Nucleus accumbens (tissue), 56 donors: ENCODE measurements around the gene ALG10.
A peak's percentile ranks its signal among the peaks of the same experiment; 100 is the strongest.
"Not testable (repeated sequence)": the region's sequence is repeated elsewhere in the genome, so short reads cannot be mapped to it uniquely, and the experiment has no call there.

Experiments used
- DNase-seq, 56 donors: peaks; one replicate each; lab custom pipeline; 2025; lab: John Stamatoyannopoulos, UW

Gene ALG10

DNA sequence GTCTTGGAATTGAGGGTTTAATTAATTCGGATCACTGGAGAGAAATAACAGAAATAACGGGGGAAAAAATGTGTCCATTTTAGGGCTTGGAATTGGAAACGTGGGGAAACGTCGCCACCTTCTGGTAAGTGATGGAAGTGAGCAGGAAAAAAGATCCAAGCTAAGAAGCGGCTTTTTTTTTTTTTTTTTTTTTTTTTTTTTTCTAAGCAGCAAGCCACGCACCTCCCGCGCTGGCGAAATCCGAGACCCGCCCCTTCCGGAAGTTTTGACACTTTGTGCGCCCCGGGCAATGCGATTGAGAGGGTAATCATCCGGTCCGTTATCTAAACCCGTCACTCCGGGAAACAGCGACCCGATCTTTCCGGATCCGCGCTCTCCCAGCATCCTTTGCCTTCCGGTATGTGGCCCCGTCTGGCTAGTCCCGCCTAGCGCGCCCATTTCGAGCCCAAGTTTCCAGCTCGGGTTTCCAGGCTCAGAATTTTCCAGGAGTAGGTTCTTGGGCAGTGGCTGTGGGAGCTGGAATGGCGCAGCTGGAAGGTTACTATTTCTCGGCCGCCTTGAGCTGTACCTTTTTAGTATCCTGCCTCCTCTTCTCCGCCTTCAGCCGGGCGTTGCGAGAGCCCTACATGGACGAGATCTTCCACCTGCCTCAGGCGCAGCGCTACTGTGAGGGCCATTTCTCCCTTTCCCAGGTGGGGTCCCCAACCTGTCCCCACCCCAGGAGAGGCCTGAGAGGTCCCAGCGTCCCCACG lies at the start of gene ALG10:
TSS of gene ALG10 (plus strand) at position 418 of the 752 bp plus-strand sequence. CDS start at position 522, 104 bp downstream.
- peak; percentile 67 to 98 (median 93) for DNase-seq

GRCh38 chr12:33972884-33973283 lies 49.4 kb upstream of the ALG10 start:
- not testable (repeated sequence) for DNase-seq

DNA sequence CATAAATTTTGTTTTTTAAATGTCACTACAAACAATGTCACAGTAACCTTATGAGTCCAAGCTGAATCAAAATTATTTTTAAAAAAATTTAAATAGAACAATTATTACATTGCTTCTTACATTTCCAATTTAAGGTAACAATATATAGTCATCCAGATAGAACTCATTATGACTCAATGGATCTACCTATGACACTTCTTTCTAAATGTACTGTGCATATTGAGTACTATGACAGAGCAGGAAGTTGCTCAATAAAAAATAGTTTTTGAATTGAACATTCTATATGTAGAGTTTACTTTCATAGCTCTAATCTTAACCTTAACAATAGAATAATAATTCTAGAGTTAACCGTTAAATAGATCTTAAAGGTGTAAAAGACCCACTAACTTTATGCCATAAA lies 44.4 kb upstream of the ALG10 start:
- no peak for DNase-seq

DNA sequence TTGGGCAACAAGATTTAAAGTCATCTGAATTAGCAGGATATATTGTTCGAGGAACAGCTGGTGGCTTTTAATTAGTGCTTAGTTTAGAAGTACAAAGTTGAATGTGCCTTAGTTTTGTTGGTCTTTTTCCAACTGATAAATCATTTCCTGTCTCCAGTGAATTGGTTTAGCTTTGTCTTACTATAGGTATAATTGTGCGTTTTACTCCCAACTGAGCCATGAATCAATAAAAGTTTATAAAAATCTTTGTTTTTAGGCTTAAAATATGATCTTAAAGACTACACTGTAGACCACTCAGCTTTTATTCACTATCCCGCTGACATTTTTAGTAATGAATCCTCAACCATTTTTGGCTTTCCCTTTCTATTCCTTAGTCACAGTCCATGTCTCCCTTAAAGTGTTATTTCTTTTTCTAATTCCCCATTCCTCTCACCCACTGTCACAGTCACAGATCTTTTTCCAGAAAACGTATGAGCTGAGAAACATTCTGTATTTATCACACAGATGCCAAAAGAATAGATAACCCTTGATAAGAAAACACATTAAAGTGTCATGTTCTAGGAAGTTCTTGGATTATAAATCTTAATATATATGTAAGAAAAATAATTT lies 34.0 kb upstream of the ALG10 start:
- DNase-seq = no peak

GRCh38 chr12:33988913-33989312 lies 33.4 kb upstream of the ALG10 start:
- no peak for DNase-seq

DNA sequence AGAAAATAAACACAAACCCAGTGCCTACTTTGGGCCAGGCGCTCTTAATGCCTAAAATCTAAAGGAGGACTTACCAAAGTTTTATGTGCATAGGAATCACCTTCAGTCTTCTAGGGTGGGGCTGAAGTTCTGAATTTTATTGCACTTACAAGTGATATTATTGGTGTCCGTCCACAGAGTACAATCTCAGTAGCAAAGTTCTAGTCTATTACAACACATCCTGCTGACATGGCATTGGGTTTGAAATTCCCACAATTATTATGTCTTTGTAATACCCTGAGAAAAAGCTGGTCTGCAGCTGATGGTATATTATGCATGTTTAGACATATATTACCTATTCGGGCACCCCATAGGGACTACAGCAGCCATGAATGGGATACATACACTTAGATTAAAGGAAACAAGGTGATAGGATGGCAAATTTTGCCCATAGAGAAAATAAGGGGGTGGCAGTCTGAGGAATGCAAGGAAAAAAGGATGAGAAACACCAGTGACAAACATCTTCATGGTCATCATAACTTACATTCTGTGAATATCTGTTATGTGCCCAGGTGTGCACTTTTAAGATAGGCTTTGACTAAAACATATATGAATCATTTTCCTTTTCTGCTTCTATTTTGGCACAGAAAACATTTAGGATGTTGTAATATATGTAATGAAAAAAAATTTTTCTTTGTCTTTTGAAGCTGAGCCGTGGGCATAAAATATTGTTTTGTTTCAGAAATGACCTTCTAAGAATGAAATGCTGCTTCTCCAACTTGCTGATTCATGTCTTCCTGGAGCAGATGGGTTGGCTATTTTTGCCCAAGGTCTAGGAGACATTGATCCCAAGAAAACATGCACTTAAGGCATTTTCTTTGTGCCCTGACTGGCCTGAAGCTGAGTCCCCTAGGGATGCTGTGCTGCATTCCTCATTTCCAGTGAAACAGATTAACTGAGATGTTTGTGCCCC lies 27.2 kb upstream of the ALG10 start:
- DNase-seq = no peak

GRCh38 chr12:34008835-34009234 lies 13.5 kb upstream of the ALG10 start:
- not testable (repeated sequence) for DNase-seq

DNA sequence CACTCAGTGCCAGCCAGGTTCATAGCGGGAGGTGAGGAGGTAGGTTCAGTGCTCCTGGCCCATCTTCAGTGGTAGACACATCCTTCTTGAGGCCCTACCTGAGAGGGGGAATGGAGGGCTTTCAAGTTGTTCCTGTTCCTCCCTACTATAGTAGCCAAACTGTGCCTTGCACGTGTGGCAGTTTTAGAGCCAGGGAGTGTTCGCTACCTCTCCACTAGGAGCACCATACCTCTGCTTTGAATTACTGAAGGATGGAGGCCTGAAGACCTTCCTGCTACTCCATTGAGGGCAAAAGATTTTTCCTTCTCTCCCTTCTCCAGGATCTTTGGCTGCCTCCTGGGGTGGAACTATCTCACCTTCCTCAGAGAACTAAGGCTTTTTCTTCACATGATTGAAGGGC lies 5.9 kb upstream of the ALG10 start:
- no peak for DNase-seq

GRCh38 chr12:34021071-34021470 lies 1.2 kb upstream of the ALG10 start:
- no peak for DNase-seq

DNA sequence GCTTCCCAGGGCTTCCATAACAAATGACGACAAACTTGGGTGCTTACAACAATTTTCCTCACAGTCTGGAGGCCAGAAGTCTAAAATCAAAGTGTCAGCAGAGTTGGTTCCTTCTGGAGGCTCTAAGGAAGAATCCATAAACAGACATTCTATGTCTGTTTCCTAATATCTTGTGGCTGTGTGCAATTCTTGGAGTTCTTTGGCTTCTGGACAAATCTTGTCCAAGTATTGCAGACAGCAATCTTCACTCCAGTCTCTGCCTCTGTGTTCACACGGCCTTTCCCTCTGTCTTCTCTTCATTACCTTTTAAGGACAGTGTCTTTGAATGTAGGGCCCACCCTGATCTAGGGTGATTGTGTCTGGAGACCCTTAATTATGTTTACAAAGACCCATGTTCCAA lies 5.4 kb downstream of the ALG10 start:
- DNase-seq = not testable (repeated sequence)

- DNase-seq = no peak
Measured at GRCh38 chr12:34030591-34030990, 8.3 kb downstream of the ALG10 start.

DNA sequence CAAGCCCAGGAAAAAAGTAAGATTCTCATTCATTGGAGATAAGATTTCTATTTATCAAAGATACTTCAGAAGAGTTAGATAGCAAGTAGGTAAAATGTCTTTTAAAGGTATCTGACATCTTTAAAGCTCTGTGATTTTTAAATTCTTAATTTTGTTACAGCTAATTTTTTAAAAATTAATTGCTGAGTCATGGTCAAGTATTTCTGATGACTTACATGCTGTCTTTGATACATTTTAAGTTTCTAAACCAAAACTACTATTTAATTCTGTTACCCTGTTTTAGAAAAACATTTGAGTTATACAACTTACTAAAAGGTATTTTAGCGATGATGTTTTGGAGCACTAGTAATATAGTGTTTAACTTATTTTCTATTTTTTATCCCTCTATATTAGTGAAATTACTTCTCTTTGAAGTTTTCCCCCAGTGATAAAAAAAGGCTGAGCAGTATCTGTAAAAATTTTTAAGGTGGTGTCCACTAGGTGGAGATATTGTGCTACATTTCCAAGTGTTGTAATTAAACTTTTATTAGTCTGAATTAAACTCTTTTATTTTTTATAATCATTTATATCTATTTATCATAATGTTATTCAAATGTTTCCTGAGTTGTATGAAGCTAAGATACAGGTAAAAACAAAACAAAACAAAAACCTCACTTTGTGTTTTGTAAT lies 11.5 kb downstream of the ALG10 start:
- DNase-seq = no peak

- not testable (repeated sequence) for DNase-seq
Measured at GRCh38 chr12:34038357-34038756, 16.1 kb downstream of the ALG10 start.

DNA sequence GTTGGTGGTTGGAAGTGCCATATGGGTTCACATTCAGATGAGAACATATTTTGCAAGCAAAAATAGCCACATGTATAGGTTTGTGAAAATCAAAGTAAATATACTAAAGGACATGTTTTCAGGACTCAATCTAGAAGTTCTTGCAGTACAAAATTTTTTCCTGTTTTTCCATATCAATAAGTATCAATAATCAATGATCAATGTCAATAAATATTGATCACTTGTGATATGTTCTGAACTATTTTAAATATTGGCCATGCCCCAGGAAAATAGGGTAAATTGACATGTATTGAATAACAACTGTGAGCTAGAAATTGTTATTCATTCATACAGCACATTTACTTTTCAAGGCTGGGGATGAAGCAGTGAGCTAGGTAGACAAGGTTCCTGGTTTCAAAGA lies 24.3 kb downstream of the ALG10 start:
- no peak for DNase-seq

DNA sequence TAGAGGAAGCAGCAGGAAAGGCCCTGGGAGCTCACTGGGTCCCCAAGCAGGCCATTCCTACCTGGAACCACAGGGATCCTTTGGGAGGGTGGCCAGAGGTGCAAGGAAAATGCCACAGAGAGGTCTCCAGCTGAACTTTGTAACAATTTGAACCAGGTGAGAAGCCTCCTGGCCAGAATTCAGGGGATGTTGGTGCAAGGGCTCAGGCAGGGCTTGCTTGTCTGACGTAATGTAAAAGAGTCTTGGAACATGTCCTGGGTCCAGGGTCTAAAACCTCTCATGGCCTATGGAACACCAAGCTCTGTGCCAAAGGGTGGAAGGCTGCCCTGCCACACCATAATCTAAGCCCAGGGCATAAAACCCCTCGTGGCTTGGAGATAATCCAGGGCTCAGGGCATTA lies 25.6 kb downstream of the ALG10 start:
- not testable (repeated sequence) for DNase-seq

DNA sequence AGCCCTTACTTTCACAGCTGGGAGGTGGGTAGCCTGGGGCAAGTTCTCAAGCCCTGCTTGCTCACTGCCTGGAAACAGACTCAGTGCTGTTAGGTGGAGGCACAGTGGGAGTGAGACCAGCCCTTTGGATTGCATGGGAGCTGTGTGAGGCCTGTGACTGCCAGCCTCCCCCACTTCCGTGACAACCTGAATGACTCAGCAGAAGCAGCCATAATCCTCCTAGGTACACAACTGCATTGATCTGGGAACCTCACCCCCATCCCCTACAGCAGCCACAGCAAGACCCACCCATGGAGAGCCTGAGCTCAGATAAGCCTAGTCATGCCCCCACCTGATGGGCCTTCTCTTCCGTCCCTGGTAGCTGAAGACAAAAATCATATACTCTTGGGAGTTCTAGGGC lies 26.4 kb downstream of the ALG10 start:
- no peak for DNase-seq

- no peak for DNase-seq
Measured at GRCh38 chr12:34051486-34051885, 29.2 kb downstream of the ALG10 start.

DNA sequence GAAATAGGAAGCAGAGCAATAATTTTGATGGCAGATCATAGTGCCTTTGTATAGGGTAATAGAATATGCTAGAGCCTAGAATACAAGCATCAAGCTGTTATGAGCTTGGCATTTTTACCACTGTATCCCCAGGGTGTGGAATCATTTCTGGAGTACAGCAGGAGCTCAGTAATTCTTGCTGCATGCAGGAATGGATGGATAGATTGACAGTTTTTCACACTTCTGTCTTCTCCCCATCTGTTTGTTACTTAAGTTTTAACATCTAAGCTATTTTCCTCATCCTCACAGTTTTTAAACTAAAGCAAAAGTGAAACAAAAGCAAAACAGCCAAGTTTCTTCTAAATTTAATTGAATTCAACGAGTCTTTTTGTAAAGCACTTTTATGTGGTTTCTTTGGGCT lies 32.6 kb downstream of the ALG10 start:
- no peak for DNase-seq
